ENCODE data around the gene ACP5.

DNA sequence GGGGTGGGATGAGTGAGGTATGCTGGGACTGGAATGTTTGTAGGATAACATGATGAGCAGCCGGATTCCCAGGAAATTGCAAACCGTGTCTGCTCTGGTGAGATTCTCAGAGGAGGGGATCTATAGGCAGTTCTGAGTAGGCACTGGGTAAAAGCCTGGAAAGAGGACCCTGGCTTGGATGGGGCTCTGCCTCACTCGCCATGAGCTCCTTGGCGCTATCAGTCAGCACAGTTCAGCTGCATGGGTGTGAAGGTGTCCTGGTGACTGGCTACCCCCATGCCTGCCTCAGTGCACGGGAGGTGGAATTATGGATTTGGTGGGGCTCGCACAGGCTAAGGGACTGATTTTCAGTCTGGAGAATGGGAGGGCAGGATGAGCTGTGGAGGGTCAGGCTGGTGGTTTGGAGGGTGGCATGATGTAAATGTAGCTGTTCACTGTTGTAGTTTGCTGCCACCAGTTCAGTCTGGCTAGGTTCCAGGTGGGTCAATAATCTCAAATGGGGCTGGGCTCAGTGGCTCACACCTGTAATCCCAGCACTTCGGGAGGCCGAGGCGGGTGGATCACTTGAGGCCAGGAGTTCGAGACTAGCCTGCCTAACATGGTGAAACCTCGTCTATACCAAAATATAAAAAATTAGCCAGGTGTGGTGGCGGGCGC, 10.7 kb upstream of the ACP5 start:
- no peak for TF ChIP-seq POLR2A (IDR thresholded peaks at IDR 0.05)
- TF ChIP-seq, protein P1, sequence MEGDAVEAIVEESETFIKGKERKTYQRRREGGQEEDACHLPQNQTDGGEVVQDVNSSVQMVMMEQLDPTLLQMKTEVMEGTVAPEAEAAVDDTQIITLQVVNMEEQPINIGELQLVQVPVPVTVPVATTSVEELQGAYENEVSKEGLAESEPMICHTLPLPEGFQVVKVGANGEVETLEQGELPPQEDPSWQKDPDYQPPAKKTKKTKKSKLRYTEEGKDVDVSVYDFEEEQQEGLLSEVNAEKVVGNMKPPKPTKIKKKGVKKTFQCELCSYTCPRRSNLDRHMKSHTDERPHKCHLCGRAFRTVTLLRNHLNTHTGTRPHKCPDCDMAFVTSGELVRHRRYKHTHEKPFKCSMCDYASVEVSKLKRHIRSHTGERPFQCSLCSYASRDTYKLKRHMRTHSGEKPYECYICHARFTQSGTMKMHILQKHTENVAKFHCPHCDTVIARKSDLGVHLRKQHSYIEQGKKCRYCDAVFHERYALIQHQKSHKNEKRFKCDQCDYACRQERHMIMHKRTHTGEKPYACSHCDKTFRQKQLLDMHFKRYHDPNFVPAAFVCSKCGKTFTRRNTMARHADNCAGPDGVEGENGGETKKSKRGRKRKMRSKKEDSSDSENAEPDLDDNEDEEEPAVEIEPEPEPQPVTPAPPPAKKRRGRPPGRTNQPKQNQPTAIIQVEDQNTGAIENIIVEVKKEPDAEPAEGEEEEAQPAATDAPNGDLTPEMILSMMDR (IDR thresholded peaks at IDR 0.05): peak in 2 of 5 experiments; percentile 2 to 12
- TF ChIP-seq EP300 (IDR thresholded peaks at IDR 0.05): no peak
